K562 treated with DMSO at 1 percent for 48 hours (cell line): ENCODE data around the gene CYTH2. TPM values are rescaled to one million over a fixed set of nuclear protein-coding genes. Genes with fewer than 3 reads are reported as not detected.

Experiments
- total RNA-seq: library from RNA; unstranded; fragments of 300-600 nt; gene quantifications from 2 replicates; pipeline ENCODE4 v1.2.3, GENCODE V29; 2022; ENCODE audit warnings: low replicate concordance; ENCODE audit errors: extremely low read depth

CYTH2 gene
- 369 TPM in 1 of 2 replicates, not detected in the other for total RNA-seq

GRCh38 chr19:48469289-48469881 is at the start of gene CYTH2:
CYTH2 (plus strand) TSS chr19:48469369; CDS start chr19:48469508, 139 bp downstream.

GRCh38 chr19:48445606-48446481 is 23.3 kb upstream of the CYTH2 start, which contains the start of gene GRWD1:
GRWD1 (plus strand) TSS chr19:48445983; CDS start chr19:48446006, 23 bp downstream.

GRCh38 chr19:48455171-48455907 is 13.8 kb upstream of the CYTH2 start, which contains the start of gene KCNJ14:
KCNJ14 (plus strand) TSS chr19:48455574; CDS start chr19:48461725, 6,151 bp downstream.

GRCh38 chr19:48511800-48512503 is 42.8 kb downstream of the CYTH2 start, which contains the start of gene LMTK3:
LMTK3 (minus strand) TSS chr19:48511835; CDS start chr19:48511576, 259 bp downstream.

Other genes starting within 250 kb of the CYTH2 start
- not detected in 2 replicates for gene CARD8, start 213.5 kb upstream of the CYTH2 start, total RNA-seq
- not detected in 2 replicates for gene ZNF114, start 199.3 kb upstream of the CYTH2 start, total RNA-seq
- not detected in 2 replicates for gene EMP3, start 143.8 kb upstream of the CYTH2 start, total RNA-seq
- gene TMEM143, start 105.4 kb upstream of the CYTH2 start, total RNA-seq: not detected in 2 replicates
- not detected in 2 replicates for gene SYNGR4, start 105.0 kb upstream of the CYTH2 start, total RNA-seq
- gene KDELR1, start 77.8 kb upstream of the CYTH2 start, total RNA-seq: not detected in 2 replicates
- not detected in 2 replicates for gene GRIN2D, start 75.7 kb upstream of the CYTH2 start, total RNA-seq
- gene GRWD1, start 23.4 kb upstream of the CYTH2 start, total RNA-seq: not detected in 2 replicates
- gene KCNJ14, start 13.8 kb upstream of the CYTH2 start, total RNA-seq: not detected in 2 replicates
- not detected in 2 replicates for gene LMTK3, start 42.5 kb downstream of the CYTH2 start, total RNA-seq
- gene SULT2B1, start 82.8 kb downstream of the CYTH2 start, total RNA-seq: not detected in 2 replicates
- gene SPACA4, start 137.4 kb downstream of the CYTH2 start, total RNA-seq: not detected in 2 replicates
- gene FAM83E, start 145.7 kb downstream of the CYTH2 start, total RNA-seq: not detected in 2 replicates
- 1,825 and 4,740 TPM in 2 replicates for gene RPL18, start 149.8 kb downstream of the CYTH2 start, total RNA-seq
- not detected in 2 replicates for gene SPHK2, start 150.1 kb downstream of the CYTH2 start, total RNA-seq
- gene DBP, start 168.0 kb downstream of the CYTH2 start, total RNA-seq: not detected in 2 replicates
- not detected in 2 replicates for gene CA11, start 176.8 kb downstream of the CYTH2 start, total RNA-seq
- gene NTN5, start 203.6 kb downstream of the CYTH2 start, total RNA-seq: not detected in 2 replicates
- not detected in 2 replicates for gene FUT2, start 226.6 kb downstream of the CYTH2 start, total RNA-seq